Astrocyte of the spinal cord (primary cell): ENCODE measurements around the gene SELENOI.

Experiments
- DNase-seq: peaks from one replicate; pipeline ENCODE4 v3.0.0; 2011; ENCODE audit warnings: low read depth, low spot score
- H3K4me3 ChIP-seq: 2 replicates; pipeline ENCODE4 v1.5.1; 2011; ENCODE audit warnings: low read depth, mild to moderate bottlenecking, low read length, moderate library complexity
- CTCF ChIP-seq: IDR thresholded peaks from 2 replicates; pipeline ENCODE4 v1.5.1; 2012; ENCODE audit warnings: low read depth, mild to moderate bottlenecking, low read length, inconsistent platforms
- in situ Hi-C: cut with HindIII; loops from 2 replicates; pipeline ENCODE4 v1.10.0; 2017; ENCODE audit warnings: low sequenced_read_pairs

The SELENOI gene

GRCh38 chr2:26333293-26333692, 12.7 kb upstream of the SELENOI start:
- no peak overlapping the region for H3K4me3 ChIP-seq
- DNase-seq: no peak
- TF ChIP-seq CTCF: no peak
- in situ Hi-C loops: no loop called here

DNA sequence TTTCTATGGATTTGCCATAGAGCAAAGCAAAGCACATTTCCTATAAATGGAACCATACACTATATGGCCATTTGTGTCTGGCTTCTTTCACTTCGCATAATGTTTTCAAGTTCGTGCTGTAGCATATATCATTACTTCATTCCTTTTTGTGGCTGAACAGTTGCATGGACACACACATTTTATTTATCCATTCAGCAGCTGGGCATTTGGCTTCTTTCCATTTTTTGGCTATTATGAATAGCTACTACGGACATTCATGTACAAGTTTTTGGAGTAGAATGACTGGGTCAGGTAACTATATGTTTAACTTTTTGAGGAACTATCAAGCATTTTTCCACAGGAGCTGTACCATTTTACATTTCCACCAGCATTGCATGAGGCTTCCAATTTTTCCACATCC, 10.7 kb upstream of the SELENOI start:
- TF ChIP-seq CTCF: no peak
- DNase-seq: no peak
- in situ Hi-C loops: no loop called here
- no peak overlapping the region for H3K4me3 ChIP-seq

DNA sequence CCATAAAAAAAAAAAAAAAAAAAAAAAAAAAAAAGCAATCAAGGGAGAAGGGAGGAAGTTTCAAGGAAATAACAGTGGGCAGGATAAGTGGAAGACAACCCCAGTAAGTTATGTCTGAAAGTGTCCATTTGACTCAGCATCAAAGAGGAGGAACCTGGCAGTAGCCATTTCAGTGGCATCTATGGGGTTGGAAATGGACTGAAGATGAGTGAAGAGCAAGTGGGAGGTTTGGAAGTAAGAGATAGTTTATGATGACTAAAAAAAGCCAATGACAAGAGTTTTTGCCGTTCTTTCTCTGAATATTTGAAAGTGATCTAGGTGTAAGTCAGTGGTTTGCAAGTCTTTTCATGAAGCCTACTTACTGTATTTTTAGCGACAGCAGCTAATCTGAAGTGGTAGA, 9.2 kb upstream of the SELENOI start:
- DNase-seq: no peak
- TF ChIP-seq CTCF: no peak
- in situ Hi-C loops: no loop called here
- H3K4me3 ChIP-seq: no peak overlapping the region

- DNase-seq: no peak
- TF ChIP-seq CTCF: no peak
- in situ Hi-C loops: no loop called here
These were observed 8.6 kb upstream of the SELENOI start for GRCh38 chr2:26337298-26337697.

DNA sequence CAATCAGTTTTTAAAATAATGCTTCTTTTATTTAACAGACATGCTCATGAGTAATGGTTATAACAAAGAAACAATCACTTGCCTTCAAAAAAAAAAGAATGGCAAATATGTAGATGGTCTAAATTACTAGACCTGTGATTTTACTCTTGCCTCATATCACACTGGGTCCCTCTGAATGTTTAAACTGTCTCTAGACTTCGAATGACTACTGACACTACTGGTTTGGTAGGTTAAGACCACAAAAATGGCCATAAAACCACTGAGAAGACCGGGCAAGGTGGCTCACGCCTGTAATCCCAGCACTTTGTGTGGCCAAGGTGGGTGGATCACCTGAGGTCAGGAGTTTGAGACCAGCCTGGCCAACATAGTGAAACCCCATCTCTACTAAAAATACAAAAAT, 5.1 kb upstream of the SELENOI start:
- H3K4me3 ChIP-seq: no peak overlapping the region
- no peak for DNase-seq
- in situ Hi-C loops: no loop called here
- TF ChIP-seq CTCF: no peak

More at GRCh38 chr2:26337298-26337697, 8.6 kb upstream of the SELENOI start:
- H3K4me3 ChIP-seq: no peak overlapping the region

GRCh38 chr2:26344581-26345282, 1.2 kb upstream of the SELENOI start:
- in situ Hi-C loops: no loop called here
- DNase-seq: peak; percentile 41
- peak overlapping the region; percentile 87 for H3K4me3 ChIP-seq
- no peak for TF ChIP-seq CTCF

- no peak for TF ChIP-seq CTCF
- no peak for DNase-seq
- peak overlapping the region; percentile 87 for H3K4me3 ChIP-seq
- in situ Hi-C loops: no loop called here
These were observed 729 bp upstream of the SELENOI start for GRCh38 chr2:26345283-26345544.
